Muscle layer of duodenum (tissue), 2 donors: ENCODE results near the gene LGI1.

Source experiments
- H3K27ac ChIP-seq: one replicate; pipeline ENCODE4 v1.7.0; 2013; ENCODE audit warnings: mild to moderate bottlenecking, low read length
- H3K27me3 ChIP-seq: one replicate; pipeline ENCODE4 v1.7.0; 2013; ENCODE audit warnings: low read depth, mild to moderate bottlenecking, control low read depth, low read length
- H3K36me3 ChIP-seq, 2 donors: one replicate each; pipeline ENCODE4 v1.7.0; 2013; ENCODE audit warnings: low read length in 2 of 2, control low read depth in 1 of 2, mild to moderate bottlenecking in 1 of 2; ENCODE audit not compliant: insufficient read depth in 2 of 2, control insufficient read depth in 1 of 2
- H3K4me1 ChIP-seq, 2 donors: one replicate each; pipeline ENCODE4 v1.7.0; 2013; ENCODE audit warnings: low read length in 2 of 2, mild to moderate bottlenecking in 2 of 2, control low read depth in 1 of 2, moderate library complexity in 1 of 2; ENCODE audit not compliant: insufficient read depth in 2 of 2, control insufficient read depth in 1 of 2
- H3K4me3 ChIP-seq, 2 donors: one replicate each; pipeline ENCODE4 v1.7.0; 2013; ENCODE audit warnings: low read length in 2 of 2, low read depth in 1 of 2, mild to moderate bottlenecking in 1 of 2
- H3K9me3 ChIP-seq, 2 donors: one replicate each; pipeline ENCODE4 v1.7.0; 2013; ENCODE audit warnings: low read length in 2 of 2, control low read depth in 1 of 2, mild to moderate bottlenecking in 1 of 2; ENCODE audit not compliant: control insufficient read depth in 1 of 2
- donor health status: healthy.

LGI1 gene

GRCh38 chr10:93756118-93756517 lies 1.6 kb upstream of the LGI1 start:
- Histone ChIP-seq H3K4me3 (no peak overlapping the region), H3K36me3 (no peaks in the 10 kb centered on the region), H3K9me3 (no peaks in the 10 kb centered on the region), H3K27me3 (no peaks in the 10 kb centered on the region), H3K27ac (no peak overlapping the region), H3K4me1 (peaks cover 0 to 24% of the 10 kb centered on the region in 2 donors)

- H3K27me3 ChIP-seq = no peaks in the 10 kb centered on the region
- peaks cover 0 to 17% of the 10 kb centered on the region in 2 donors for H3K4me1 ChIP-seq
- H3K9me3 ChIP-seq = no peaks in the 10 kb centered on the region
- peak overlapping the region in 1 of 2 donors; percentile 25 for H3K4me3 ChIP-seq
- no peak overlapping the region for H3K27ac ChIP-seq
- no peaks in the 10 kb centered on the region for H3K36me3 ChIP-seq
Measured at GRCh38 chr10:93757136-93757535, 600 bp upstream of the LGI1 start.

- Histone ChIP-seq H3K9me3 (no peaks in the 10 kb centered on the region), H3K27me3 (no peaks in the 10 kb centered on the region), H3K36me3 (no peaks in the 10 kb centered on the region), H3K4me3 (peak overlapping the region; percentile 49 to 59), H3K4me1 (peaks cover 0 to 6% of the 10 kb centered on the region in 2 donors), H3K27ac (no peak overlapping the region)
Measured at GRCh38 chr10:93758508-93758885, 761 bp downstream of the LGI1 start.

GRCh38 chr10:93758891-93759410 lies 1.2 kb downstream of the LGI1 start:
- H3K4me3 ChIP-seq = peak overlapping the region in 1 of 2 donors; percentile 59
- no peaks in the 10 kb centered on the region for H3K27me3 ChIP-seq
- H3K27ac ChIP-seq = no peak overlapping the region

GRCh38 chr10:93760490-93760889 lies 2.8 kb downstream of the LGI1 start:
- no peaks in the 10 kb centered on the region for H3K36me3 ChIP-seq
- no peaks in the 10 kb centered on the region for H3K9me3 ChIP-seq
- no peak overlapping the region for H3K27ac ChIP-seq
- no peaks in the 10 kb centered on the region for H3K4me1 ChIP-seq
- no peak overlapping the region for H3K4me3 ChIP-seq
- H3K27me3 ChIP-seq = no peaks in the 10 kb centered on the region

More at GRCh38 chr10:93758891-93759410, 1.2 kb downstream of the LGI1 start:
- Histone ChIP-seq H3K4me1 (peaks cover 0 to 1% of the 10 kb centered on the region in 2 donors), H3K9me3 (no peaks in the 10 kb centered on the region), H3K36me3 (no peaks in the 10 kb centered on the region)

- Histone ChIP-seq H3K4me3 (no peak overlapping the region), H3K4me1 (no peaks in the 10 kb centered on the region), H3K9me3 (no peaks in the 10 kb centered on the region), H3K27me3 (no peaks in the 10 kb centered on the region), H3K36me3 (no peaks in the 10 kb centered on the region), H3K27ac (no peak overlapping the region)
Measured at GRCh38 chr10:93762979-93763391, 5.2 kb downstream of the LGI1 start.

- H3K4me1 ChIP-seq = no peaks in the 10 kb centered on the region
- no peak overlapping the region for H3K4me3 ChIP-seq
- H3K27me3 ChIP-seq = no peaks in the 10 kb centered on the region
- H3K9me3 ChIP-seq = no peaks in the 10 kb centered on the region
- H3K36me3 ChIP-seq = no peaks in the 10 kb centered on the region
- H3K27ac ChIP-seq = no peak overlapping the region
Measured at GRCh38 chr10:93766918-93767317, 9.2 kb downstream of the LGI1 start.

GRCh38 chr10:93767724-93768399 lies 10.1 kb downstream of the LGI1 start:
- H3K27me3 ChIP-seq = no peaks in the 10 kb centered on the region
- H3K4me3 ChIP-seq = no peak overlapping the region
- H3K9me3 ChIP-seq = no peaks in the 10 kb centered on the region
- H3K4me1 ChIP-seq = no peaks in the 10 kb centered on the region
- H3K27ac ChIP-seq = no peak overlapping the region
- no peaks in the 10 kb centered on the region for H3K36me3 ChIP-seq

GRCh38 chr10:93768892-93769291 lies 11.2 kb downstream of the LGI1 start:
- Histone ChIP-seq H3K4me3 (no peak overlapping the region), H3K36me3 (no peaks in the 10 kb centered on the region), H3K27me3 (no peaks in the 10 kb centered on the region), H3K27ac (no peak overlapping the region), H3K9me3 (no peaks in the 10 kb centered on the region), H3K4me1 (no peaks in the 10 kb centered on the region)

GRCh38 chr10:93771354-93771753 lies 13.6 kb downstream of the LGI1 start:
- no peaks in the 10 kb centered on the region for H3K36me3 ChIP-seq
- no peaks in the 10 kb centered on the region for H3K27me3 ChIP-seq
- no peaks in the 10 kb centered on the region for H3K4me1 ChIP-seq
- no peaks in the 10 kb centered on the region for H3K9me3 ChIP-seq
- H3K27ac ChIP-seq = no peak overlapping the region
- no peak overlapping the region for H3K4me3 ChIP-seq

GRCh38 chr10:93773120-93773519 lies 15.4 kb downstream of the LGI1 start:
- Histone ChIP-seq H3K9me3 (no peaks in the 10 kb centered on the region), H3K27ac (no peak overlapping the region), H3K4me3 (no peak overlapping the region), H3K4me1 (no peaks in the 10 kb centered on the region), H3K27me3 (no peaks in the 10 kb centered on the region), H3K36me3 (no peaks in the 10 kb centered on the region)

GRCh38 chr10:93773705-93774104 lies 16.0 kb downstream of the LGI1 start:
- H3K4me1 ChIP-seq = no peaks in the 10 kb centered on the region
- no peaks in the 10 kb centered on the region for H3K27me3 ChIP-seq
- no peaks in the 10 kb centered on the region for H3K36me3 ChIP-seq
- no peak overlapping the region for H3K27ac ChIP-seq
- no peak overlapping the region for H3K4me3 ChIP-seq
- H3K9me3 ChIP-seq = no peaks in the 10 kb centered on the region
